ENCODE data around the gene NDNF.

The NDNF gene

DNA sequence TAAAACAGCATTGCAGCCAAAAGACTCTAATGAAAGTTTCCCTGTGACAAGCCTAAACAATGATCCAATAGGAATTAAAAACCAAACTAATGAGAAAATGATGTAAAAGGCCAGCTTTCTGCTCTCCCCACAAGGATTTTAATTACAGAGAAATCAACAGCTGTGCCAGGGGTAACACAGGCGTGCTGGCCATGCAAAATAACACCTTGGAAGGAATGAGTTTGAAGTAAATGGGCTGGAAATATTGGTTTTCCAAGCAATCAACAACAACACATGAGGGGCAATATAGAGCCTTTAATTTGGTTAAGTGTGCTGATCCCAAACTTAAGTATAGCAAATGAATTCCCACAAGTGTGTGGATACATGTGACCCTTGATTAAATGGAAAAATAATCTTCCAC is 56.9 kb downstream of the NDNF start:
- DNase-seq, result no peak

DNA sequence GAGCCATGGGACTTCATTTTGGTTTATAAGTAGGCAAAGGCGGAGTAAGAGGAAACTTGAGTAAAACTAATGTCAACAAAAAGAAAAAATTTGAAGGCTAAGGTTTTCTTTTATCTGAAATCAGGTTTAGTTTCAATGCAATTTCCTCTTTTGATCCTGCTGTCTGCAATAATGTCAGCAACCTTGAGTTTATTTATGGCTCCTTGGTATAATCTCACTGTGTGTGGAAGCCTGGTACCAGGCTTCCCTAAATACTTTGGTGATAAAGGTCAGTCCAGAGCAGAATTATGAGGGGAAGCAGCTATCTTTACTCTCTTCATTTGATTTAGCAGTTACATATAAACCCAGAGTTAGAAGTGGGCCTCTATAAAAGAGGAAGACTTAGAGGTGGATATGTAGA is 57.8 kb downstream of the NDNF start:
- no peak for DNase-seq

DNA sequence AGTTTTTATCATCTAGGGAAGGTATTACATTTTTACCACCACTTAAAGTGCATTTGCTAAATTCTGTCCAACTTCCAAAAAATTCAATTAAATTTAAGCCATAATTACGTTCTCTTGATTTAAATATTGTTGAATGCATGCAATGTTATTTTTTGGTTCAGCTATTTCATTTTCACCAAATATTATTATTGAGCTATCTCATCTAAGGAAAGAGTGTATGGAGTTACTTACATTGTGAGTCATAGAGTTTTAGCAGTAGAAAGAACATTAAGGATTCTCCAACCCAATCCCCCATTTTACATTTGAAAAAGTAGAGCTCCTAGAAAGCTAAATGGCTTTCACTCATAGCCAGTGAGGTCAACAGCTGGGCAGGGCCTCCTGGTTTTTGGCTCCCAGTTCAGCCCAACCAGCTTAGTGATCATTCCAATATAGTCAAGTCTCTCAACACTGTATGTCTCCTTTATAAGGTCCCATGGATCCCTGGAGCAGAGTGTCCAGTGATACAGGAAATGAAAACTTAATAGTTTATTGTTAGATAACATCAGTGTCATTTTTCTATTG is 60.5 kb downstream of the NDNF start:
- DNase-seq, result no peak

DNA sequence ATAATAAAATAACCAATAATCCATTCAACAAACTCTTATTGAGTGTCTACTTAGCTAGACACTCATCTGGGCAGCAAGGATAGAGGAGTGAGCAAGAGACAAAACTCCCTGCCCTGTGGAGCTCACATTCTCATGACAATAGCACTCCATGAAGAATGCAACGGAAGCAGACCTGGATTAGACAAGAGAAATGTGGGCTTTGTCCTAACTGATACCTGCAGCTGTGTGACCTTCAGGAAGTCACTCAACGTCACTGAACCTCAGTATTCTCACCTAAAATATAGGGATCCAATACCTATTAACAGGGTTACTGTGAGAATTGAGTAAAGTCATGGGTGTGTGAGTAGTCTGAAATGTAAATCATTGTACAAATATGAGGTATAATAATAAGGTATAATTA is 61.2 kb downstream of the NDNF start:
- no peak for DNase-seq

DNA sequence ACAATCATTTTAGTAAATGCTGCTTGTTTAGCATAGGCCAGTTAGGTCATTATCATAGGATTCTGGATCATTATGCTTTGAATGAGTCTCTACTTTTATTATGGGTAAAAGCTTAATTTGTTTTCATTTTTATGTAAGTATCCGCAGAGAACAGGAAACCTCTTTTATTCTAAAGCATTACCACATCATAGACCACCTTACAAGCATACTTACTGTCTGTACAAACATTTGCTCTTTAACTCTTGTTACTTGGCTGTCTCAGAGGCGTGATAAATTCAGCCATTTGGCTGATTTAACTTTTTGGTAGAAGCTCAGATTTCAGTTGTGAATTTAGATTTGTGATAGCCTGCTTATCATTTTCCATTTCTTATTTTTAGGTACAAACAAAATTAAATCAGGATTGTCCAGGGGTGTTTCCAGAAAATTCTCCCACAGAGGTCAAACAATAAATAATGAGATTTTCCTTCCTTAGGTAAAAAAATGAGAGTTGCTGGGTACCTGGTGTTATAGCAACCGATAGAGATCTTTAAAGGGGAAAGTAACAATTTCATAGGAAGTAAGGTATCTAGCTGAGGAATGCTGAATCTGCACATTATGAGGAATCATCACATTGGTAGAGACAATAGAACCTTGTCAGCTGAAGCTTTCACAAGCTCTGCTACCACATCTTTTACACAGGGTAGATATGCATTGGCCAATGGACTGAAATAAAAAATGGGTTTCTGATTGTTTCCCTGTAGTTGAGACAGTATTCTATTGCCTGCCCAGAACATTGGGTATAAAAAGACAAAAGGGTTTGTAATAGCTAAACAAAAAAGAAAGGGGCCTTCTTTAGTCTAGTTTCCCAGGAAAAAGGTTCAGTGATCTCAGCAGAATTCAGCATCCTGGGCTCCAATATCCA is 62.5 kb downstream of the NDNF start:
- no peak for DNase-seq

DNA sequence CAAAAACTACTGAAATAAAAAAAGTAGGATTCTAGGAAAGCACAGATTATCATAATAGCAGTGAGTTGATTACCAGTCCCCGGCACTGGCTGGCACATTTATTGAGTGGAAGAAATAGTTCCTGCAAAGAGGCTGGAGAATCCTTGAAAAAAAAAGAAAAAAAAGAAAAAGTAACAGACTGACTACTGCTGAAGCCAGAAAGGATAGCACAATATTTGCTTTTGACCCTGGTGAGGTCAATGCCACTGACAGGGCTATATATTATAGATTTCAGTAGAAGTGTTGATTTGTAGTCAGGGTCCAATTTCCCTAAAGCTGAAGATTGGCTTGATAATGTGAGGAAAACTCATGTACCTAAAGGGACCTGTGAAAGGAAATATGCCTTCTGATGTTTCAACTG is 64.7 kb downstream of the NDNF start:
- DNase-seq, result no peak

DNA sequence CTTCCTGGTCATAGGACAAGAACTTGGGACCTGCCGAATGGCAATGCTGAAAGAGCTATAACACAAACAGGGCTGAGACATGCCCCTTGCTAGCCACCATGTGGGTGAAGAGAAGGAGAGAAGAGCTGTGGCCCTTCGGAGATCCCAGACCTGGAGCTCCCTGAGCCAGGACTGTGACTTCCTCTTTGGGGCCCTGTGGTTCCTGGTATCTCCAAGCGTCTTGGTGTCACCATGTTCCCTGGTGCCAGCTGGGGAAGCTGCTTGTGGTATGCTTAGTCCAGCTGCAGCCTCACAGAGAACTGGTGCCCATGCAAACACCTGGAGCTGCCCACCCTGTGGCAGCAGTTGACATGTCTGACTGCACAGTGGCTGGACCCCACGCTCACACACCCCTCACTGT is 68.5 kb downstream of the NDNF start:
- no peak for DNase-seq

DNA sequence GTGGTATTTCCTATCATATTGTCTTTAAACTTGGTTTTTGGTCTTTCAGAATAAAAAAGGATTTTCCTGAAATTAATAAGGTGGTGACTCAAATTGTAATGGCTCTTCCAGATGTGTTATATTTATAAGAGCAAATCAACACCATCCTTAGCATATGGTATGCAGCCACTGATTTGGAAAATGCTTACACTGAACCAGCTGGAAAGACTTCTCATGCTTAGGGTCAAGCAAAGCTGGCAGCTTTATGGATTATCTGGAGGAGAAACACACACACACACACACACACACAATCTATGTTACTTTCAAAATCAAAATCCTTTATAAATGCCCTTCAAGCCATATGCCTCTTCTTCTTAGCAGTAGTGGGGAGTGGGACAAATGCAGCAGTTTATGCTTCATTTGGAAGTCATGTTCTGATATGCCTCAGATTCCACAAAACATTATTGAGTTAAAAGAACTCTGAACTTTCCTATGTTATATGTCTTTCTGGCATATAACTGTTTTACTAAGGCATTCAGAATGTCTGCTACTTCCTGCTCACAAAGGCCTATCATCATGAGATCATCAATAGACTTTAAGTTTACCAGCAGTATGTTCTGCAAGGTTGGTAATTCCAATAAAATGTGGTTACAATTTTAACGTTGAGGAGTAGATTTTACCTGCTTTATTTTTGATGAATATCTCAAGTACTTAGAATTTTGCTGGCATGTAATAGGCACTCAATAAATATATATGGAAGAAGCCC is 76.9 kb downstream of the NDNF start:
- no peak for DNase-seq

DNA sequence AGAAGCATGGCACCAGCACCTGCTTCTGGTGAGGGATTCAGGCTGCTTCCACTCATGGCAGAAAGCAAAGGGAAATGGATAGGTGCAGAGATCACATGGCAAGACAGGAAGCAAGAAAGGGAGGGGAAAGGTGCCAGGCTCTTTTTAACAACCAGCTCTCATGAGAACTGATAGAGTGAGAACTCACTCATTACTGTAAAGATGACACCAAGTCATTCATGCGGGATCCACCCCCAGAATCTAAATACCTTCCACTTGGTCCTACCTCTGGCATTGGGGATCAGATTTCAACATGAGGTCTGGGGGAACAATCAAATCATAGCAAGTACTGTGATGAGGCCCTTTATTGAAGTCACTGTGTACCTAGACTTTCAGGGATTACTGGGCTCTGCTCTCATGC is 77.8 kb downstream of the NDNF start:
- no peak for DNase-seq

DNA sequence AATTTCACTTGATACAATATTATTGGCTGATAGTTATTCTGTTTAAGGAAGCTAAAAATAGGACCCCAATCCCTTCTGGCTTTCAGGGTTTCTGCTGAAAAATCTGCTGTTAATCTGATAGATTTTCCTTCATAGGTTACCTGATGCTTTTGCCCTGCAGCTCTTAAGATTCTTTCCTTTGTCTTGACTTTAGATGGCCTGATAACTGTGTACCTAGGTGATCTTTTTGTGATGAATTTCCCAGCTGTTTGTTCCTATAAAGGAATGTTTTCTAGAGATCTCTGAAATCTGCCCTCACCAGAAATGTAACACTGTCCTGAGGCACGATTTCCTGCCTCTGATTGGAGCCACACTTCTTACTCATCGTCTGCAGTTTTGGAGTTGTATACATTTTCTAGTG is 80.5 kb downstream of the NDNF start:
- DNase-seq, result no peak

DNA sequence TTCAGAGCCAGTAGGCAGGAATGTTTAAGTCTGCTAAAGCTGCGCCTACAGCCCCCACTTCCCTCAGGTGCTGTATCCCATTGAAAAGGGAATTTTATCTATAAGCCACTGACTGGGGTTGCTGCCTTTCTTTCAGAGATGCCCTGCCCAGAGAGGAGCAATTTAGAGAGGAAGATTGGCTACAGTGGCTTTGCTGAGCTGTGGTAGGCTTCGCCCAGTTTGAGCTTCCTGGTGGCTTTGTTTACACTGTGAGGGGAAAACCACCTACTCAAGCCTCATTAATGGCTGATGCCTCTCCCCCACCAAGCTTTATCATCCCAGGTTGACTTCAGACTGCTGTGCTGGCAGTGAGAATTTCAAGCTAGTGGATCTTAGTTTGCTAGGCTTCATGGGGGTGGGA is 82.1 kb downstream of the NDNF start:
- no peak for DNase-seq
